GM23338 (cell line): ENCODE data around the gene PHTF1. TPM values are rescaled to one million over a fixed set of nuclear protein-coding genes. Genes with fewer than 3 reads are reported as not detected.

Source experiments
- ATAC-seq: fragments of 200-7000 bp; cut with Tn5 transposase; 3 replicates; pipeline ENCODE4 v1.9.1; 2020
- DNase-seq: peaks from one replicate; pipeline ENCODE4 v3.0.0-alpha.2; 2015; ENCODE audit warnings: low spot score
- H2AFZ ChIP-seq: fragments of 200-600 bp; sonication (generic); 2 replicates; pipeline ENCODE4 v1.8.0; 2016; ENCODE audit warnings: antibody characterized with exemption, mild to moderate bottlenecking, moderate library complexity
- H3F3A ChIP-seq: fragments of 200-600 bp; sonication (generic); replicated peaks from 2 replicates; pipeline ENCODE4 v1.8.0; 2017; ENCODE audit warnings: antibody characterized with exemption, mixed run types, low read depth
- H3K27ac ChIP-seq: fragments of 200-600 bp; sonication (generic); 2 replicates; pipeline ENCODE4 v1.6.1; 2016; ENCODE audit warnings: low read depth
- H3K27me3 ChIP-seq: fragments of 200-600 bp; sonication (generic); 2 replicates; pipeline ENCODE4 v1.8.0; 2016; ENCODE audit warnings: mild to moderate bottlenecking, mixed run types, moderate library complexity; ENCODE audit not compliant: insufficient read depth
- H3K36me3 ChIP-seq: fragments of 200-600 bp; sonication (generic); 2 replicates; pipeline ENCODE4 v1.8.0; 2016; ENCODE audit warnings: mild to moderate bottlenecking; ENCODE audit not compliant: insufficient read depth
- H3K4me1 ChIP-seq: fragments of 200-600 bp; sonication (generic); 2 replicates; pipeline ENCODE4 v1.8.0; 2016; ENCODE audit warnings: mild to moderate bottlenecking, moderate library complexity; ENCODE audit not compliant: insufficient read depth
- H3K4me2 ChIP-seq: fragments of 200-600 bp; sonication (generic); 2 replicates; pipeline ENCODE4 v1.7.1; 2017; ENCODE audit warnings: mixed run types
- H3K4me3 ChIP-seq: fragments of 200-600 bp; sonication (generic); 2 replicates; pipeline ENCODE4 v1.6.1; 2016; ENCODE audit warnings: mixed run types
- H3K79me2 ChIP-seq: fragments of 200-600 bp; sonication (generic); replicated peaks from 2 replicates; pipeline ENCODE4 v1.8.0; 2017; ENCODE audit warnings: mild to moderate bottlenecking; ENCODE audit not compliant: insufficient read depth
- H3K9me2 ChIP-seq: fragments of 200-600 bp; sonication (generic); 2 replicates; pipeline ENCODE4 v1.8.0; 2017; ENCODE audit not compliant: insufficient read depth
- H4K20me1 ChIP-seq: fragments of 200-600 bp; sonication (generic); replicated peaks from 2 replicates; pipeline ENCODE4 v1.8.0; 2017; ENCODE audit warnings: mild to moderate bottlenecking; ENCODE audit not compliant: insufficient read depth
- H3K27ac Mint-ChIP-seq: 2 replicates; pipeline ENCODE4 v1.8.0; 2020; ENCODE audit warnings: inconsistent platforms, mild to moderate bottlenecking, moderate library complexity, mixed read lengths
- H3K27me3 Mint-ChIP-seq: 3 replicates; pipeline ENCODE4 v1.8.0; 2022; ENCODE audit warnings: low read depth, mild to moderate bottlenecking, moderate library complexity, mixed read lengths, inconsistent platforms; ENCODE audit not compliant: insufficient read depth, poor library complexity
- H3K36me3 Mint-ChIP-seq: 3 replicates; pipeline ENCODE4 v1.8.0; 2021; ENCODE audit warnings: low read depth, mild to moderate bottlenecking, inconsistent platforms, moderate library complexity, mixed read lengths
- H3K4me1 Mint-ChIP-seq: 3 replicates; pipeline ENCODE4 v1.8.0; 2020; ENCODE audit warnings: mild to moderate bottlenecking, inconsistent platforms, mixed read lengths
- H3K4me3 Mint-ChIP-seq: 3 replicates; pipeline ENCODE4 v1.8.0; 2021; ENCODE audit warnings: moderate library complexity, mild to moderate bottlenecking, inconsistent platforms, mixed read lengths
- H3K9me3 Mint-ChIP-seq: 3 replicates; pipeline ENCODE4 v1.8.0; 2020; ENCODE audit warnings: moderate library complexity, mild to moderate bottlenecking, inconsistent platforms, mixed read lengths
- CREB1 ChIP-seq: fragments of 250-450 bp; sonication (Bioruptor Pico); IDR thresholded peaks from 2 replicates; pipeline ENCODE4 v1.5.0; 2020; ENCODE audit warnings: low read depth, mild to moderate bottlenecking, moderate library complexity
- ETS1 ChIP-seq: IDR thresholded peaks from 2 replicates; pipeline ENCODE4 v1.6.1; 2016; ENCODE audit warnings: antibody characterized with exemption
- EZH2 ChIP-seq: fragments of 200-600 bp; sonication (generic); IDR thresholded peaks from one replicate; pipeline ENCODE4 v1.8.0; 2017; ENCODE audit warnings: antibody characterized with exemption, mild to moderate bottlenecking, low read depth; ENCODE audit not compliant: unreplicated experiment
- EZH2phosphoT487 ChIP-seq: fragments of 200-600 bp; sonication (generic); IDR thresholded peaks from one replicate; pipeline ENCODE4 v1.8.1; 2018; ENCODE audit warnings: antibody characterized with exemption; ENCODE audit not compliant: unreplicated experiment
- JUNB ChIP-seq: IDR thresholded peaks from one replicate; pipeline ENCODE4 v1.6.1; 2016; ENCODE audit warnings: antibody characterized with exemption; ENCODE audit not compliant: unreplicated experiment
- NANOG ChIP-seq: IDR thresholded peaks from 2 replicates; pipeline ENCODE4 v1.6.1; 2016; ENCODE audit warnings: antibody characterized with exemption, borderline replicate concordance
- POLR2AphosphoS5 ChIP-seq: IDR thresholded peaks from 2 replicates; pipeline ENCODE4 v1.6.1; 2016; ENCODE audit warnings: antibody characterized with exemption, low read depth
- STAT1 ChIP-seq: IDR thresholded peaks from one replicate; pipeline ENCODE4 v1.6.1; 2016; ENCODE audit warnings: antibody characterized with exemption; ENCODE audit not compliant: unreplicated experiment
- ZNF331 ChIP-seq: fragments of 250-450 bp; sonication (Bioruptor Pico); IDR thresholded peaks from 2 replicates; pipeline ENCODE4 v1.5.0; 2020; ENCODE audit warnings: low read depth, mild to moderate bottlenecking, moderate library complexity
- polyA plus RNA-seq: library from polyadenylated mRNA; unstranded; fragments of >200 nt; fragmentation: Nextera tagmentation; extraction: Ambion mirVana; gene quantifications from 2 replicates; pipeline ENCODE4 v1.2.1, GENCODE V29; 2016
- total RNA-seq: library from RNA; depleted of rRNA; stranded (reverse); fragments of >200 nt; shearing (Covaris generic); gene quantifications from 2 replicates; pipeline ENCODE4 v1.2.3, GENCODE V29; 2014
- TF ChIP-seq, protein P1 (sequence below): fragments of 250-450 bp; sonication (Bioruptor Pico); IDR thresholded peaks from 2 replicates; pipeline ENCODE4 v1.5.0; 2020; ENCODE audit warnings: mild to moderate bottlenecking, moderate library complexity
- TF ChIP-seq, protein P2 (sequence below): IDR thresholded peaks from one replicate; pipeline ENCODE4 v1.6.1; 2018; ENCODE audit warnings: antibody characterized with exemption; ENCODE audit not compliant: unreplicated experiment
- TF ChIP-seq, protein P3 (sequence below), 2 experiments: fragments of 200-600 bp in 1 of 2; sonication (generic) in 1 of 2; conservative IDR thresholded peaks; 2 replicates each; pipeline versions ENCODE4 v1.5.1 to v1.6.1; 2016 to 2017; ENCODE audit warnings: antibody characterized with exemption in 2 of 2, low read depth in 2 of 2, mild to moderate bottlenecking in 2 of 2, moderate library complexity in 1 of 2

Gene PHTF1
- total and polyA plus RNA-seq, 2 experiments from 2014 or later: 19.1 to 21.6 TPM

DNA sequence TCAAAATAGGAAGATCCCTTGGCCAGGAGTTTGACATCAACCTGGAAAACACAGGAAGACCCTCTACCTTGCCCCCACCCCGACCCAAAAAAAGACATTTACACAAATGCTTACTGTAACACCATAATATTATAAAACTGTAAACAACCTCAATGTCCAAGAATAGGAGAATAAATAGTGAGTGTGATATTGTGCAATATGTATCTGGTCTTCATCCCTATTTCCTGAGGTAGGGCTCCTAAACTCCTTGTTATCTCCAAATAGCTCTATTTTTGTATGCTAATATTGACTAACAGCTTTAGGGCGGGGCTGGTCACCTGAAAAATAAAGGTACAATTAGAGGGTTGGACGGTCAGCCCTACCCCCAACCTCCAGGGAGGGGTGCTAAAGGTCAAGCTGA, 29.5 kb upstream of the PHTF1 start (continued):
- TF ChIP-seq, protein P1, sequence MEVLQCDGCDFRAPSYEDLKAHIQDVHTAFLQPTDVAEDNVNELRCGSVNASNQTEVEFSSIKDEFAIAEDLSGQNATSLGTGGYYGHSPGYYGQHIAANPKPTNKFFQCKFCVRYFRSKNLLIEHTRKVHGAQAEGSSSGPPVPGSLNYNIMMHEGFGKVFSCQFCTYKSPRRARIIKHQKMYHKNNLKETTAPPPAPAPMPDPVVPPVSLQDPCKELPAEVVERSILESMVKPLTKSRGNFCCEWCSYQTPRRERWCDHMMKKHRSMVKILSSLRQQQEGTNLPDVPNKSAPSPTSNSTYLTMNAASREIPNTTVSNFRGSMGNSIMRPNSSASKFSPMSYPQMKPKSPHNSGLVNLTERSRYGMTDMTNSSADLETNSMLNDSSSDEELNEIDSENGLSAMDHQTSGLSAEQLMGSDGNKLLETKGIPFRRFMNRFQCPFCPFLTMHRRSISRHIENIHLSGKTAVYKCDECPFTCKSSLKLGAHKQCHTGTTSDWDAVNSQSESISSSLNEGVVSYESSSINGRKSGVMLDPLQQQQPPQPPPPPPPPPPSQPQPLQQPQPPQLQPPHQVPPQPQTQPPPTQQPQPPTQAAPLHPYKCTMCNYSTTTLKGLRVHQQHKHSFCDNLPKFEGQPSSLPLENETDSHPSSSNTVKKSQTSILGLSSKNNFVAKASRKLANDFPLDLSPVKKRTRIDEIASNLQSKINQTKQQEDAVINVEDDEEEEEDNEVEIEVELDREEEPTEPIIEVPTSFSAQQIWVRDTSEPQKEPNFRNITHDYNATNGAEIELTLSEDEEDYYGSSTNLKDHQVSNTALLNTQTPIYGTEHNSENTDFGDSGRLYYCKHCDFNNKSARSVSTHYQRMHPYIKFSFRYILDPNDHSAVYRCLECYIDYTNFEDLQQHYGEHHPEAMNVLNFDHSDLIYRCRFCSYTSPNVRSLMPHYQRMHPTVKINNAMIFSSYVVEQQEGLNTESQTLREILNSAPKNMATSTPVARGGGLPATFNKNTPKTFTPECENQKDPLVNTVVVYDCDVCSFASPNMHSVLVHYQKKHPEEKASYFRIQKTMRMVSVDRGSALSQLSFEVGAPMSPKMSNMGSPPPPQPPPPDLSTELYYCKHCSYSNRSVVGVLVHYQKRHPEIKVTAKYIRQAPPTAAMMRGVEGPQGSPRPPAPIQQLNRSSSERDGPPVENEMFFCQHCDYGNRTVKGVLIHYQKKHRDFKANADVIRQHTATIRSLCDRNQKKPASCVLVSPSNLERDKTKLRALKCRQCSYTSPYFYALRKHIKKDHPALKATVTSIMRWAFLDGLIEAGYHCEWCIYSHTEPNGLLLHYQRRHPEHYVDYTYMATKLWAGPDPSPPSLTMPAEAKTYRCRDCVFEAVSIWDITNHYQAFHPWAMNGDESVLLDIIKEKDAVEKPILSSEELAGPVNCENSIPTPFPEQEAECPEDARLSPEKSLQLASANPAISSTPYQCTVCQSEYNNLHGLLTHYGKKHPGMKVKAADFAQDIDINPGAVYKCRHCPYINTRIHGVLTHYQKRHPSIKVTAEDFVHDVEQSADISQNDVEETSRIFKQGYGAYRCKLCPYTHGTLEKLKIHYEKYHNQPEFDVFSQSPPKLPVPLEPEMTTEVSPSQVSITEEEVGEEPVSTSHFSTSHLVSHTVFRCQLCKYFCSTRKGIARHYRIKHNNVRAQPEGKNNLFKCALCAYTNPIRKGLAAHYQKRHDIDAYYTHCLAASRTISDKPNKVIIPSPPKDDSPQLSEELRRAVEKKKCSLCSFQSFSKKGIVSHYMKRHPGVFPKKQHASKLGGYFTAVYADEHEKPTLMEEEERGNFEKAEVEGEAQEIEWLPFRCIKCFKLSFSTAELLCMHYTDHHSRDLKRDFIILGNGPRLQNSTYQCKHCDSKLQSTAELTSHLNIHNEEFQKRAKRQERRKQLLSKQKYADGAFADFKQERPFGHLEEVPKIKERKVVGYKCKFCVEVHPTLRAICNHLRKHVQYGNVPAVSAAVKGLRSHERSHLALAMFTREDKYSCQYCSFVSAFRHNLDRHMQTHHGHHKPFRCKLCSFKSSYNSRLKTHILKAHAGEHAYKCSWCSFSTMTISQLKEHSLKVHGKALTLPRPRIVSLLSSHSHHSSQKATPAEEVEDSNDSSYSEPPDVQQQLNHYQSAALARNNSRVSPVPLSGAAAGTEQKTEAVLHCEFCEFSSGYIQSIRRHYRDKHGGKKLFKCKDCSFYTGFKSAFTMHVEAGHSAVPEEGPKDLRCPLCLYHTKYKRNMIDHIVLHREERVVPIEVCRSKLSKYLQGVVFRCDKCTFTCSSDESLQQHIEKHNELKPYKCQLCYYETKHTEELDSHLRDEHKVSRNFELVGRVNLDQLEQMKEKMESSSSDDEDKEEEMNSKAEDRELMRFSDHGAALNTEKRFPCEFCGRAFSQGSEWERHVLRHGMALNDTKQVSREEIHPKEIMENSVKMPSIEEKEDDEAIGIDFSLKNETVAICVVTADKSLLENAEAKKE (CRISPR knock-in tag): no peak
- no peak for TF ChIP-seq ETS1
- no peak for TF ChIP-seq EZH2phosphoT487
- no peak for TF ChIP-seq STAT1
- TF ChIP-seq ZNF331 (CRISPR knock-in tag): no peak

DNA sequence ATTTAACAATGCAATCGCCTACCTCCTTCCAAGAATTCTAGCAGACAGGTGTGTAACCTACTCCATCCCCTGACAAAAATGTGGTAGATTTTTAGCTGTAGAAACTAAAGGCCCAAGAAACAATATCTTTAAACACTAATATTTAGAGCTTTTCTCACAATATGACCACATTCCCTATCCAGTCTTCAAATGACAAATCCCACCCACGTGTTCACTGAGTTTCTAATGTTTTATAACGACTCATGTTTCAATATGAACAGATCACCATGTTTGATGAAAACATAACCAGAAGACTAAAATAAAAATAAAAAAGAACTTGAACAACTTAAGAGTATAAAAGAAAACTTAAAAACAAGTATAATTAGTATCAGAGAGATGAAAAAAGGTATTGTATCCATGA, 28.4 kb upstream of the PHTF1 start:
- Mint-ChIP-seq H3K27me3 (no peaks in the 10 kb centered on the region), H3K27ac (no peak overlapping the region), H3K4me3 (no peak overlapping the region), H3K36me3 (no peaks in the 10 kb centered on the region), H3K9me3 (no peaks in the 10 kb centered on the region), H3K4me1 (peaks cover 22% of the 10 kb centered on the region)
- Histone ChIP-seq H2AFZ (no peak overlapping the region), H3K4me2 (no peak overlapping the region), H3F3A (no peaks in the 10 kb centered on the region), H3K79me2 (peaks cover 57% of the 10 kb centered on the region), H3K9me2 (no peaks in the 10 kb centered on the region), H4K20me1 (peaks cover 5% of the 10 kb centered on the region; the same call in 1 of the 2 replicates), H3K27ac (no peak overlapping the region), H3K4me3 (no peak overlapping the region), H3K27me3 (no peaks in the 10 kb centered on the region), H3K36me3 (no peaks in the 10 kb centered on the region), H3K4me1 (peaks cover 5% of the 10 kb centered on the region; the same call in 1 of the 2 replicates)
- no peak for DNase-seq
- no peak for ATAC-seq
- TF ChIP-seq POLR2AphosphoS5 (no peak), ZNF331 (CRISPR knock-in tag) (no peak), EZH2 (no peak), CREB1 (CRISPR knock-in tag) (no peak), JUNB (no peak), NANOG (no peak), EZH2phosphoT487 (no peak), STAT1 (no peak)
- TF ChIP-seq, protein P2, sequence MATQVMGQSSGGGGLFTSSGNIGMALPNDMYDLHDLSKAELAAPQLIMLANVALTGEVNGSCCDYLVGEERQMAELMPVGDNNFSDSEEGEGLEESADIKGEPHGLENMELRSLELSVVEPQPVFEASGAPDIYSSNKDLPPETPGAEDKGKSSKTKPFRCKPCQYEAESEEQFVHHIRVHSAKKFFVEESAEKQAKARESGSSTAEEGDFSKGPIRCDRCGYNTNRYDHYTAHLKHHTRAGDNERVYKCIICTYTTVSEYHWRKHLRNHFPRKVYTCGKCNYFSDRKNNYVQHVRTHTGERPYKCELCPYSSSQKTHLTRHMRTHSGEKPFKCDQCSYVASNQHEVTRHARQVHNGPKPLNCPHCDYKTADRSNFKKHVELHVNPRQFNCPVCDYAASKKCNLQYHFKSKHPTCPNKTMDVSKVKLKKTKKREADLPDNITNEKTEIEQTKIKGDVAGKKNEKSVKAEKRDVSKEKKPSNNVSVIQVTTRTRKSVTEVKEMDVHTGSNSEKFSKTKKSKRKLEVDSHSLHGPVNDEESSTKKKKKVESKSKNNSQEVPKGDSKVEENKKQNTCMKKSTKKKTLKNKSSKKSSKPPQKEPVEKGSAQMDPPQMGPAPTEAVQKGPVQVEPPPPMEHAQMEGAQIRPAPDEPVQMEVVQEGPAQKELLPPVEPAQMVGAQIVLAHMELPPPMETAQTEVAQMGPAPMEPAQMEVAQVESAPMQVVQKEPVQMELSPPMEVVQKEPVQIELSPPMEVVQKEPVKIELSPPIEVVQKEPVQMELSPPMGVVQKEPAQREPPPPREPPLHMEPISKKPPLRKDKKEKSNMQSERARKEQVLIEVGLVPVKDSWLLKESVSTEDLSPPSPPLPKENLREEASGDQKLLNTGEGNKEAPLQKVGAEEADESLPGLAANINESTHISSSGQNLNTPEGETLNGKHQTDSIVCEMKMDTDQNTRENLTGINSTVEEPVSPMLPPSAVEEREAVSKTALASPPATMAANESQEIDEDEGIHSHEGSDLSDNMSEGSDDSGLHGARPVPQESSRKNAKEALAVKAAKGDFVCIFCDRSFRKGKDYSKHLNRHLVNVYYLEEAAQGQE: no peak
- TF ChIP-seq, protein P3, sequence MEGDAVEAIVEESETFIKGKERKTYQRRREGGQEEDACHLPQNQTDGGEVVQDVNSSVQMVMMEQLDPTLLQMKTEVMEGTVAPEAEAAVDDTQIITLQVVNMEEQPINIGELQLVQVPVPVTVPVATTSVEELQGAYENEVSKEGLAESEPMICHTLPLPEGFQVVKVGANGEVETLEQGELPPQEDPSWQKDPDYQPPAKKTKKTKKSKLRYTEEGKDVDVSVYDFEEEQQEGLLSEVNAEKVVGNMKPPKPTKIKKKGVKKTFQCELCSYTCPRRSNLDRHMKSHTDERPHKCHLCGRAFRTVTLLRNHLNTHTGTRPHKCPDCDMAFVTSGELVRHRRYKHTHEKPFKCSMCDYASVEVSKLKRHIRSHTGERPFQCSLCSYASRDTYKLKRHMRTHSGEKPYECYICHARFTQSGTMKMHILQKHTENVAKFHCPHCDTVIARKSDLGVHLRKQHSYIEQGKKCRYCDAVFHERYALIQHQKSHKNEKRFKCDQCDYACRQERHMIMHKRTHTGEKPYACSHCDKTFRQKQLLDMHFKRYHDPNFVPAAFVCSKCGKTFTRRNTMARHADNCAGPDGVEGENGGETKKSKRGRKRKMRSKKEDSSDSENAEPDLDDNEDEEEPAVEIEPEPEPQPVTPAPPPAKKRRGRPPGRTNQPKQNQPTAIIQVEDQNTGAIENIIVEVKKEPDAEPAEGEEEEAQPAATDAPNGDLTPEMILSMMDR (conservative IDR thresholded peaks at IDR 0.05; ENCODE audit: low read depth in 2 of 2): no peak
